CD4-positive, alpha-beta memory T cell (primary cell): ENCODE data around the gene SIRT3. TPM values are rescaled to one million over a fixed set of nuclear protein-coding genes. Genes with fewer than 3 reads are reported as not detected.

ENCODE experiments used
- CTCF ChIA-PET: fragments of 350-600 bp; sonication (Branson Sonifier 250); formaldehyde crosslinking; loops from one replicate; lab custom pipeline; 2021; ENCODE audit warnings: inconsistent platforms; ENCODE audit not compliant: partially characterized antibody; lab: Charles Lee
- POLR2A ChIA-PET: fragments of 350-600 bp; sonication (Branson Sonifier 250); formaldehyde crosslinking; loops from one replicate; lab custom pipeline; 2021; ENCODE audit not compliant: partially characterized antibody; lab: Charles Lee
- DNase-seq, 5 donors: peaks; one replicate each; pipeline versions ENCODE4 v3.0.0 to v3.0.0-alpha.2; 2020 to 2022; ENCODE audit warnings: mixed read lengths in 1 of 5
- H3K27ac ChIP-seq: one replicate; pipeline ENCODE4 v1.7.0; 2013; ENCODE audit warnings: low read depth, low read length
- H3K27me3 ChIP-seq: 2 replicates; pipeline ENCODE4 v1.7.0; 2013; ENCODE audit warnings: mild to moderate bottlenecking, low read length, moderate library complexity; ENCODE audit not compliant: insufficient read depth
- H3K36me3 ChIP-seq: 2 replicates; pipeline ENCODE4 v1.7.0; 2013; ENCODE audit warnings: mild to moderate bottlenecking, low read length, moderate library complexity; ENCODE audit not compliant: insufficient read depth
- H3K4me1 ChIP-seq: 2 replicates; pipeline ENCODE4 v1.7.0; 2013; ENCODE audit warnings: mild to moderate bottlenecking, low read length, moderate library complexity; ENCODE audit not compliant: insufficient read depth
- H3K4me3 ChIP-seq, 2 donors: one replicate each; pipeline ENCODE4 v1.7.0; 2013; ENCODE audit warnings: low read length in 2 of 2, mild to moderate bottlenecking in 1 of 2
- H3K9me3 ChIP-seq, 2 donors: one replicate each; pipeline ENCODE4 v1.7.0; 2013; ENCODE audit warnings: low read length in 2 of 2, control low read depth in 1 of 2; ENCODE audit not compliant: control insufficient read depth in 1 of 2
- H3K27ac Mint-ChIP-seq, 7 donors: one replicate each; pipeline ENCODE4 v1.8.0; 2020 to 2021; ENCODE audit warnings: mixed read lengths in 7 of 7, mild to moderate bottlenecking in 6 of 7, inconsistent platforms in 3 of 7, moderate library complexity in 3 of 7
- H3K27me3 Mint-ChIP-seq, 2 donors: one replicate each; pipeline ENCODE4 v1.8.0; 2020 to 2021; ENCODE audit warnings: mixed read lengths in 2 of 2
- H3K36me3 Mint-ChIP-seq, 2 donors: one replicate each; pipeline ENCODE4 v1.8.0; 2020 to 2021; ENCODE audit warnings: mixed read lengths in 2 of 2, inconsistent platforms in 1 of 2, mild to moderate bottlenecking in 1 of 2
- H3K4me1 Mint-ChIP-seq, 4 donors: one replicate each; pipeline ENCODE4 v1.8.0; 2020 to 2021; ENCODE audit warnings: mixed read lengths in 4 of 4, mild to moderate bottlenecking in 1 of 4
- H3K4me3 Mint-ChIP-seq, 8 donors: one replicate each; pipeline ENCODE4 v1.8.0; 2020 to 2021; ENCODE audit warnings: mixed read lengths in 8 of 8, mild to moderate bottlenecking in 7 of 8, moderate library complexity in 6 of 8, inconsistent platforms in 3 of 8
- H3K9me3 Mint-ChIP-seq, 8 donors: one replicate each; pipeline ENCODE4 v1.8.0; 2020 to 2021; ENCODE audit warnings: mixed read lengths in 8 of 8, mild to moderate bottlenecking in 5 of 8, inconsistent platforms in 3 of 8, moderate library complexity in 1 of 8
- intact Hi-C: fragments of 100-400 bp; cut with micrococcal nuclease; formaldehyde crosslinking; loops from one replicate; pipeline ENCODE4 v1.15.1; 2023
- polyA plus RNA-seq, 2 donors: library from polyadenylated mRNA; unstranded; fragments of 300-500 nt; fragmentation: Illumina TruSeq; gene quantifications; one replicate each; pipeline ENCODE4 v1.2.3, GENCODE V29; 2021
- total RNA-seq, 2 experiments: library from RNA; stranded (reverse); gene quantifications; one replicate each; pipeline ENCODE4 v1.2.3, GENCODE V29; 2021

SIRT3 gene
- 10 to 100 TPM; 26.5 to 30.7 TPM for total RNA-seq
- 10 to 100 TPM; 11.2 to 11.6 TPM for polyA plus RNA-seq

DNA sequence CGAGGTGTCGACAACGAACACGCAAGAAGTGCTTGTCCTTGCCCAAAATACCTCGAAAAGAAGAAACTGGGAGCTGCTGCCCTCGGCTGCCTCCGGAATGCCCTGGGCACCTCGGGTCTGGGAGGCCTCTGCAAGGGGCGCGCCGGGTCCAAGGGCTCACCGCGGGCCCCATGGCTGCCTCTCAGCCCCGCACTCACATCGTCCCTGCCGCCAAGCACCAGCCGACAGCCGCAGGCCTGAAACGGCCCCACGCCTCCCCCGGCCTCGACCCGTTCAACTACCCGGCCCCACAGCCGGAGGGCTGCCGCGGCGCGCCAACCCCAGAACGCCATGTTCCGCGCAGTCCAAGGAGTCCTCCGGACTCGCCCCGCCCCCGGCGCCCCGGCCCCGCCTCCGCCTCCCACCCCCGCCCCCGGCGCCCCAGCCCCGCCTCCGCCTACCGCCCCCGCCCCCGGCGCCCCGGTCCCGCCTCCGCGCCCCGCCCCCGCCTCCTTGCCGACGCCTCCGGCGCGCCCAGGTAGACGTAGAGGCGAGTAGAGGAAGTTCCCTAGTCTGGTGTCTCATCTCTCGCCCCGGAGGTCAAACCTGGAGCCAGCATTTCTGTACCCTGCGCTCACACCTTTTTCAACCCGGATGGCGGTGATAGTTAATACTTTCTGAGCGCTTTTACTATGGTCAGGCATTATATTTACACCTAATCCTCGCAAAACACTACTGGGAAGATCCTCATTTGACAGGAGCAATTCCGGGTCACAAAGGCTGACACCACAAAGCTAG is at the start of gene SIRT3:
SIRT3 (minus strand) TSS at position 346 of the 777 bp plus-strand sequence; CDS start at position 332, 14 bp downstream.
- Histone ChIP-seq H3K27ac (peak within 1 kb of the TSS; percentile 100), H3K4me3 (peak within 1 kb of the TSS; percentile 96 to 100), H3K9me3 (no peaks in the 10 kb centered on the region), H3K36me3 (peaks cover 8% of the 10 kb centered on the region), H3K4me1 (peaks cover 22% of the 10 kb centered on the region), H3K27me3 (no peaks in the 10 kb centered on the region)
- ChIA-PET CTCF (interaction anchor here (1.0 to 2.9 kb wide), 5 partner anchors 10 to 212 kb away, joined by 3 to 20 read pairs (median 4); partner anchors contain the start of genes BET1L and RIC8A), POLR2A (interaction anchor here (0.8 to 10.9 kb wide), 26 partner anchors 10 to 460 kb away, joined by 3 to 144 read pairs (median 5); partner anchors contain the start of genes BET1L, IFITM5, NLRP6 and PGGHG)
- intact Hi-C loops: loop anchor here (1.0 to 5.0 kb wide), 5 partner anchors 29 to 270 kb away; partner anchors contain the start of genes BET1L, PGGHG and RIC8A
- peak; percentile 87 to 91 (median 89) for DNase-seq
- no peaks in the 10 kb centered on the region for H3K27me3 Mint-ChIP-seq
- H3K4me1 Mint-ChIP-seq: peaks cover 23 to 56% (median 37%) of the 10 kb centered on the region in 4 donors
- peak within 1 kb of the TSS; percentile 98 to 100 (median 99) for H3K4me3 Mint-ChIP-seq
- peak within 1 kb of the TSS; percentile 97 to 100 (median 100) for H3K27ac Mint-ChIP-seq
- H3K36me3 Mint-ChIP-seq: peaks cover 8 to 39% of the 10 kb centered on the region in 2 donors
- H3K9me3 Mint-ChIP-seq: no peaks in the 10 kb centered on the region

DNA sequence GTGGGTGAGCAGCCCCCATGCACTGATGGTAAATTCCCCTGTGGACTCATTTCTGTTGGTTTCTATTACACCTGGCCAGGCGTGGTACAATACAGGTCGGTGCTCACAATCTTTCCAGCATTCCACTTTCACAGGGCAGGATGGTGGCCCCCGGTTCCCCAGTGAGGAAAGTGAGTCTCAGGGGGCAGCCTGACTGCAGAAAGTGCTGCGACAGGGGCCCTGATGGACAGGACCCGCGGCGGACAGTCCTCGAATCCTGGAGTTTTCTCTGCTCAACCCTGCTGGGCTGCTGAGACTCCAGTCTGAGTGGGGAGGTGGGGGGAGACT is 49.7 kb upstream of the SIRT3 start:
- peaks cover 25 to 70% (median 48%) of the 10 kb centered on the region in 4 donors for H3K4me1 Mint-ChIP-seq
- H3K4me3 ChIP-seq: no peak overlapping the region
- intact Hi-C loops: loop anchor here (5.0 kb wide), 1 partner anchor 49 kb away; the partner anchor contains the start of genes PSMD13 and SIRT3
- H3K9me3 Mint-ChIP-seq: peaks cover 0 to 1% (median 0%) of the 10 kb centered on the region in 8 donors
- no peak overlapping the region for H3K27ac ChIP-seq
- H3K36me3 ChIP-seq: no peaks in the 10 kb centered on the region
- DNase-seq: no peak
- POLR2A ChIA-PET: interaction anchor here (1.1 to 14.3 kb wide), 7 partner anchors 13 to 77 kb away, joined by 3 to 549 read pairs (median 45); partner anchors contain the start of genes BET1L, IFITM1, IFITM5 and RIC8A
- no peaks in the 10 kb centered on the region for H3K27me3 Mint-ChIP-seq
- peak overlapping the region in 4 of 8 donors; percentile 10 to 57 (median 27) for H3K4me3 Mint-ChIP-seq
- no peaks in the 10 kb centered on the region for H3K9me3 ChIP-seq
- H3K27ac Mint-ChIP-seq: peak overlapping the region in 6 of 7 donors; percentile 22 to 99 (median 58)
- CTCF ChIA-PET: interaction anchor here (2.8 to 3.2 kb wide), 2 partner anchors 19 to 35 kb away, joined by 15 to 28 read pairs; no protein-coding TSS in a partner anchor
- peaks cover 60% of the 10 kb centered on the region for H3K4me1 ChIP-seq
- H3K36me3 Mint-ChIP-seq: peaks cover 16 to 39% of the 10 kb centered on the region in 2 donors
- no peaks in the 10 kb centered on the region for H3K27me3 ChIP-seq

DNA sequence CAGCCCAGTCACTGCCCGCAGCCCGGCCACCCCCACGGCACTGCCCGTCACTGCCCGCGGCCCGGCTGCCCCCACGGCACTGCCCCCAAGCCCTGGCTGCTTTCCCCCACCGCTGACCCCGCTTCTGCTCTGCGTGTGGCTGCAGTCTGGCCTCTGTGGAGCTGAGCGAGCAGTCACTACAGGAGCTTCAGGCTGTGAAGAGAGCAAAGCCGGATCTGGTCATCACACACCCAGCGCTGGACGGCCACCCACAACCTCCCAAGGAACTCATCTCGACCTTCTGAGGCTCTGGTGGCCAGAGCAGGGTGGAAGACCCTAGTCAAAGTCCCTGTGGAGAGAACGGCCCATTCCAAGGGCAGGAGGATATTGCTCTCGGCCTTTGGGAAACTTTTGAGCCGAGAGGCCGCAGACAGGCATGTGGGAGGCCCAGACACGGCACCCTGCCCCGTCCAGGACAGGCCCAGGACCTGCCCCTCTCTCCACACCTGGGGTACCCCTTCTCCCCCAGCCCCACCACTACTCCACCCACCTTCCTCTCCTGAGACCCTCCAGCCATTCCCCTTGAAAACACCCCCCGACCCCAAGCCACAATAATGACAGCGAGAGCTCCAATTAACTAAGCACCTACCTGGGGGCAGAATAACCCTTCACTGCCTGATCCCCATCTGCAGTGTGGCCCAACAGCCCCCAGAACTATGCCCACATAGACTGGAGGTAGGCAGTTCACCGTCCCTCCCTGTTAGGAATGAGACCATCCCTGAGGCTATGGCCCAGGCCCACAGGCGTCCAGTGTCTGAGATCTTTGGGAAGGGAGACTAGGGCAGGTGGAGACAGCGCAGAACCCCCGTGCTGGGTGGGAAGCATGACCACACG is 49.1 kb upstream of the SIRT3 start:
- Histone ChIP-seq H3K27me3 (no peaks in the 10 kb centered on the region), H3K27ac (no peak overlapping the region), H3K9me3 (no peaks in the 10 kb centered on the region), H3K36me3 (no peaks in the 10 kb centered on the region), H3K4me1 (peaks cover 64% of the 10 kb centered on the region), H3K4me3 (no peak overlapping the region)
- DNase-seq: no peak
- peaks cover 16 to 38% of the 10 kb centered on the region in 2 donors for H3K36me3 Mint-ChIP-seq
- POLR2A ChIA-PET: interaction anchor here (0.6 to 14.3 kb wide), 10 partner anchors 11 to 127 kb away, joined by 3 to 549 read pairs (median 5); partner anchors contain the start of genes BET1L, IFITM1, IFITM2 and IFITM5
- intact Hi-C loops: loop anchor here (5.0 kb wide), 1 partner anchor 48 kb away; the partner anchor contains the start of genes PSMD13 and SIRT3
- peaks cover 0 to 4% (median 0%) of the 10 kb centered on the region in 8 donors for H3K9me3 Mint-ChIP-seq
- H3K4me3 Mint-ChIP-seq: peak overlapping the region in 5 of 8 donors; percentile 10 to 57 (median 29)
- CTCF ChIA-PET: interaction anchor here (1.3 to 8.4 kb wide), 3 partner anchors 19 to 35 kb away, joined by 3 to 81 read pairs (median 15); no protein-coding TSS in a partner anchor
- H3K27ac Mint-ChIP-seq: peak overlapping the region in 6 of 7 donors; percentile 22 to 95 (median 50)
- H3K27me3 Mint-ChIP-seq: no peaks in the 10 kb centered on the region
- H3K4me1 Mint-ChIP-seq: peaks cover 26 to 71% (median 51%) of the 10 kb centered on the region in 4 donors

DNA sequence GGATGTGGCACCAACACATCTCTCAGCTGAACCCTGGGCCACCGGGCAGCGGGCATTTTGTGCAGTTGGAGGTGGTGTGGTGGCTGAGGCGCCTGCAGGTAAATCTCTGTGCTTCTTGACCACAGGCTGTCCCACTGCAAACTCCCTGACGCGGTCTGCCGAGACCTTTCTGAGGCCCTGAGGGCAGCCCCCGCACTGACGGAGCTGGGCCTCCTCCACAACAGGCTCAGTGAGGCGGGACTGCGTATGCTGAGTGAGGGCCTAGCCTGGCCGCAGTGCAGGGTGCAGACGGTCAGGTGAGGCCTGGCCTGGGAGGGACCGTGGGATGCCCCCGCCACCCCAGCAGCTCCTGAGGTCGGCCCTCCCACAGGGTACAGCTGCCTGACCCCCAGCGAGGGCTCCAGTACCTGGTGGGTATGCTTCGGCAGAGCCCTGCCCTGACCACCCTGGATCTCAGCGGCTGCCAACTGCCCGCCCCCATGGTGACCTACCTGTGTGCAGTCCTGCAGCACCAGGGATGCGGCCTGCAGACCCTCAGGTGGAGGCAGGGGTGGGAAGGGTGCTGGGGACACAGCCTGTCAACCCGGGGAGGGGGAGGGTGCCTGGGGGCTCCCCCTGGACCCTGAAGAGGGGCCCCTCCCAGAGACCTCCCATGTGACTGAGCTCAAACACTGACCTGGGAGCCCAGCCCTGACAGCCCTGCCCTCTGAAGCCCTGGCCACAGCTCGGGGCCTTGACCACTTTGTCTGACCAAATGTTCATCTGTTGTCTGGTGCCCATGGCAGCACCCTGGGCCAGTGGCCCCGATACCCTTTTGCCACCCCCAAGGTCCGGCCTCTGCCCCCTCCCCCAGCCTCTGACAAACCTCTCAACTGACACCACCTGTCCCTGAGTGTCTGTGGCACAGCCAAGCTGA is 48.2 kb upstream of the SIRT3 start:
- no peak overlapping the region for H3K4me3 Mint-ChIP-seq
- DNase-seq: no peak
- ChIA-PET POLR2A (interaction anchor here (0.5 to 14.3 kb wide), 11 partner anchors 7 to 1244 kb away, joined by 3 to 549 read pairs (median 3); partner anchors contain the start of genes BET1L, IFITM2, PGGHG and RIC8A), CTCF (interaction anchor here (1.3 to 8.4 kb wide), 3 partner anchors 20 to 34 kb away, joined by 3 to 81 read pairs (median 6); no protein-coding TSS in a partner anchor)
- Histone ChIP-seq H3K9me3 (no peaks in the 10 kb centered on the region), H3K36me3 (no peaks in the 10 kb centered on the region), H3K27me3 (no peaks in the 10 kb centered on the region), H3K27ac (no peak overlapping the region), H3K4me1 (peaks cover 64% of the 10 kb centered on the region), H3K4me3 (no peak overlapping the region)
- H3K9me3 Mint-ChIP-seq: peaks cover 0 to 4% (median 0%) of the 10 kb centered on the region in 8 donors
- H3K27ac Mint-ChIP-seq: peak overlapping the region in 1 of 7 donors; percentile 87
- peaks cover 16 to 38% of the 10 kb centered on the region in 2 donors for H3K36me3 Mint-ChIP-seq
- H3K4me1 Mint-ChIP-seq: peaks cover 25 to 64% (median 47%) of the 10 kb centered on the region in 4 donors
- intact Hi-C loops: loop anchor here (5.0 kb wide), 1 partner anchor 47 kb away; the partner anchor contains the start of genes PSMD13 and SIRT3
- no peaks in the 10 kb centered on the region for H3K27me3 Mint-ChIP-seq

DNA sequence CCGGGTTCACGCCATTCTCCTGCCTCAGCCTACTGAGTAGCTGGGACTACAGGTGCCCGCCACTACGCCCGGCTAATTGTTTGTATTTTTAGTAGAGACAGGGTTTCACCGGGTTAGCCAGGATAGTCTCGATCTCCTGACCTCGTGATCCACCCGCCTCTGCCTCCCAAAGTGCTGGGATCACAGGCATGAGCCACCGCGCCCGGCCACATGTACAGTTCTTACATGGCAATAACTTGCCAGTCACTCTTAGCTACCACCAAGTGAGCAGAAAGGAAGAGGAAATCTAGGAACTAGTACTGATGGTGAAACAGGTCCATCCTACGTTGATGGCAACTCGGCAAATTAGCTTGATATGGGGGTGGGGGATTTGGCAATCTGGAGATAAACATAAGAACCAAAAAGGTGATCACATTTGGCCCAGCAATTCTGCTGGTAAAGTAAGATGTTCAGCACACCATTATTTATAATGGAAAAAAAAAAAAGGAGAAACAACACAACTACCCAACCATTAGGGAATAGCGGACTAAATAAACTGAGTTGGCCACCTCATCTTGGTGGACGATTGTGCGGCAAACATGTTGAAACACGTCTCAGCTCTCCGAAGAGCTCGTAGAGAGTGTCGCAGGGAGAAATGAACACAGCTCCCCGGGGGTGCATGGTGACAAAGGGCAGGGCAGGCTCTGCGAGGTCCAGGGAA is 47.4 kb upstream of the SIRT3 start:
- no peaks in the 10 kb centered on the region for H3K9me3 ChIP-seq

More for the DNA sequence above, 47.4 kb upstream of the SIRT3 start:
- intact Hi-C loops: no loop called here
- H3K4me1 ChIP-seq: peaks cover 71% of the 10 kb centered on the region
- H3K27me3 ChIP-seq: no peaks in the 10 kb centered on the region
- Mint-ChIP-seq H3K27ac (peak overlapping the region in 5 of 7 donors; percentile 23 to 87 (median 65)), H3K4me3 (peak overlapping the region in 6 of 8 donors; percentile 21 to 90 (median 41)), H3K9me3 (peaks cover 0 to 4% (median 0%) of the 10 kb centered on the region in 8 donors), H3K27me3 (no peaks in the 10 kb centered on the region), H3K4me1 (peaks cover 26 to 66% (median 50%) of the 10 kb centered on the region in 4 donors), H3K36me3 (peaks cover 16 to 38% of the 10 kb centered on the region in 2 donors)
- ChIA-PET CTCF (interaction anchor here (1.1 to 8.4 kb wide), 3 partner anchors 22 to 166 kb away, joined by 6 to 81 read pairs (median 7); partner anchors contain the start of gene PTDSS2), POLR2A (interaction anchor here (0.5 to 14.3 kb wide), 10 partner anchors 8 to 1245 kb away, joined by 3 to 549 read pairs (median 3); partner anchors contain the start of genes IFITM1 and PGGHG)
- no peak overlapping the region for H3K4me3 ChIP-seq
- H3K36me3 ChIP-seq: no peaks in the 10 kb centered on the region
- DNase-seq: peak in 1 of 5 donors; percentile 7
- H3K27ac ChIP-seq: no peak overlapping the region
